GM21447 (cell line): Measurements from ENCODE around the gene TCEANC2.
"Not testable (repeated sequence)": the region's sequence is repeated elsewhere in the genome, so short reads cannot be mapped to it uniquely, and the experiment has no call there.

ENCODE experiments used
- ATAC-seq: cut with Tn5 transposase; IDR thresholded peaks from one replicate; pipeline ENCODE4 v1.9.1; 2021; ENCODE audit not compliant: unreplicated experiment

TCEANC2 gene

GRCh38 chr1:54052934-54053744 is at the start of gene TCEANC2, which contains the start of gene TMEM59:
TSS of gene TCEANC2 (plus strand) at chr1:54053608. CDS start at chr1:54054423, 815 bp downstream.
TSS of gene TMEM59 (minus strand) at chr1:54053204. CDS start at chr1:54053188, 16 bp downstream.
- peak; percentile 89 for ATAC-seq

- not testable (repeated sequence) for ATAC-seq
Measured at GRCh38 chr1:54003750-54004480, 49.5 kb upstream of the TCEANC2 start.

GRCh38 chr1:54004481-54005049 is 48.8 kb upstream of the TCEANC2 start:
- no peak for ATAC-seq

GRCh38 chr1:54006508-54006907 is 46.9 kb upstream of the TCEANC2 start:
- no peak for ATAC-seq

GRCh38 chr1:54007613-54008012 is 45.8 kb upstream of the TCEANC2 start:
- no peak for ATAC-seq

- no peak for ATAC-seq
Measured at GRCh38 chr1:54008876-54009275, 44.5 kb upstream of the TCEANC2 start.

GRCh38 chr1:54009406-54009805 is 44.0 kb upstream of the TCEANC2 start:
- ATAC-seq, result no peak

- no peak for ATAC-seq
Measured at GRCh38 chr1:54010415-54011117, 42.8 kb upstream of the TCEANC2 start.

- no peak for ATAC-seq
Measured at GRCh38 chr1:54011316-54012007, 41.9 kb upstream of the TCEANC2 start.

GRCh38 chr1:54012008-54012325 is 41.4 kb upstream of the TCEANC2 start:
- no peak for ATAC-seq

GRCh38 chr1:54012863-54013262 is 40.5 kb upstream of the TCEANC2 start:
- no peak for ATAC-seq

GRCh38 chr1:54013393-54014008 is 39.9 kb upstream of the TCEANC2 start:
- ATAC-seq, result no peak

GRCh38 chr1:54014009-54014629 is 39.3 kb upstream of the TCEANC2 start:
- ATAC-seq, result no peak

GRCh38 chr1:54016343-54017282 is 36.8 kb upstream of the TCEANC2 start:
- no peak for ATAC-seq

GRCh38 chr1:54017979-54018378 is 35.4 kb upstream of the TCEANC2 start, which contains the start of gene LDLRAD1:
TSS of gene LDLRAD1 (minus strand) at chr1:54018186. CDS start at chr1:54018112, 74 bp downstream.
- no peak for ATAC-seq

GRCh38 chr1:54018635-54019034 is 34.8 kb upstream of the TCEANC2 start:
- ATAC-seq, result no peak

GRCh38 chr1:54019562-54020176 is 33.7 kb upstream of the TCEANC2 start:
- not testable (repeated sequence) for ATAC-seq

- no peak for ATAC-seq
Measured at GRCh38 chr1:54024358-54024757, 29.1 kb upstream of the TCEANC2 start.
